H1 (cell line): Measurements from ENCODE around the gene OPCML. TPM values are rescaled to one million over a fixed set of nuclear protein-coding genes. Genes with fewer than 3 reads are reported as not detected.

Source experiments
- CBX5 ChIP-seq: fragments of 300-800, 300-1000 bp; sonication (generic); IDR thresholded peaks from 2 replicates; pipeline ENCODE4 v1.7.1; 2016; ENCODE audit warnings: antibody characterized with exemption, low read length, low read depth
- CEBPB ChIP-seq: IDR thresholded peaks from 2 replicates; pipeline ENCODE4 v1.6.1; 2012; ENCODE audit warnings: low read depth, low read length
- RAD21 ChIP-seq, 2 experiments: IDR thresholded peaks in 1 of 2; conservative IDR thresholded peaks in 1 of 2; 2 replicates each; pipeline ENCODE4 v1.6.1; 2011; ENCODE audit warnings: low read depth in 2 of 2, low read length in 2 of 2, improper control_type of control experiment in 1 of 2, inconsistent platforms in 1 of 2, mild to moderate bottlenecking in 1 of 2, moderate library complexity in 1 of 2
- SP1 ChIP-seq: IDR thresholded peaks from 2 replicates; pipeline ENCODE4 v1.6.1; 2011; ENCODE audit warnings: low read depth, low read length
- SRF ChIP-seq: IDR thresholded peaks from 2 replicates; pipeline ENCODE4 v1.6.1; 2011; ENCODE audit warnings: mild to moderate bottlenecking, low read depth, low read length, moderate library complexity
- polyA plus RNA-seq, 7 experiments: library from polyadenylated mRNA; depleted of rRNA in 3 of 7; stranded (reverse) in 5 of 7; unstranded in 2 of 7; fragments of >200 nt in 5 of 7; fragments of 200-250 nt in 2 of 7; gene quantifications; 1 replicate in 5 of 7; 2 replicates in 1 of 7; 4 replicates in 1 of 7; pipeline versions ENCODE4 v1.2.1 to v1.2.3, GENCODE V29; 2011 to 2013; ENCODE audit warnings: missing spikeins in 2 of 7, mixed read lengths in 2 of 7
- total RNA-seq: library from RNA; stranded (reverse); fragmentation: NEBNext Ultra II Directional; extraction: Animal tissue kit (Norgen Biotek cat#: 25700); gene quantifications from 2 replicates; pipeline ENCODE4 v1.2.1, GENCODE V29; 2021
- TF ChIP-seq, protein P1 (sequence below): IDR thresholded peaks from 2 replicates; pipeline ENCODE4 v1.6.1; 2011; ENCODE audit warnings: low read depth, mild to moderate bottlenecking, low read length; ENCODE audit not compliant: insufficient read depth

OPCML gene
- total and polyA plus RNA-seq, 2 of the 8 experiments (the other 6 are each of a cell fraction or from before 2014, with no cell fraction given): 2.3 to 3.1 TPM

DNA sequence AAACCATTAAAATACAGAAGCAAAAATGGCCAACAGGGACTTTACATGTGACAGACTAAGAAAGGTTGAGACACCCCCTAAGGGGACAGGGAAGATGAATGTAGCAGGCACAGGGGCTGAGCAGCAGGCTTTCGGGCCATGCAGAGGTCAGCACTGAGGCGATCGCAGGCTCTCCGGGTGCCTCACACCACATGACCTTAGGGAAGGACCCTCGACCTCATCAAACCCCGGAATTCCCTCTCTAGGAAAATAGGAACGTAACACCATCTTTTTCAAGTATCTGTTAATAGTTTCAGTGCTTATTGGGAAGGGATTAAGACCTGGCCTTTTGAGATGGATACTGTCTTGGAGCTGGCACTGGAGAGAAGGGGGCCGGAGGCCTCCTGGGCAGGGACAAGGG, 27.4 kb downstream of the OPCML start (continued):
- no peak for TF ChIP-seq RAD21 (IDR thresholded peaks at IDR 0.05 in 1 of 2, conservative IDR thresholded peaks at IDR 0.05 in 1 of 2; ENCODE audit: low read depth in 2 of 2, low read length in 2 of 2)
- TF ChIP-seq CBX5: no peak
- no peak for TF ChIP-seq CEBPB
- TF ChIP-seq, protein P1, sequence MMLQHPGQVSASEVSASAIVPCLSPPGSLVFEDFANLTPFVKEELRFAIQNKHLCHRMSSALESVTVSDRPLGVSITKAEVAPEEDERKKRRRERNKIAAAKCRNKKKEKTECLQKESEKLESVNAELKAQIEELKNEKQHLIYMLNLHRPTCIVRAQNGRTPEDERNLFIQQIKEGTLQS: no peak
- TF ChIP-seq SP1: no peak
- TF ChIP-seq SRF: no peak
